Upper lobe of left lung (tissue), 6 donors: Measurements from ENCODE around the gene PLEKHG4B. TPM values are rescaled to one million over a fixed set of nuclear protein-coding genes. Genes with fewer than 3 reads are reported as not detected.

Experiments
- ATAC-seq, 2 donors: fragments of 200-7000 bp; cut with Tn5 transposase; one replicate each; pipeline ENCODE4 v1.9.1; 2022; ENCODE audit warnings: mild to moderate bottlenecking in 2 of 2, moderate library complexity in 2 of 2; ENCODE audit not compliant: low FRiP score in 2 of 2
- DNase-seq, 2 donors: peaks; one replicate each; pipeline ENCODE4 v3.0.0-alpha.2; 2019 to 2020
- H3K27ac ChIP-seq, 4 donors: fragments of 200-600 bp; sonication (generic); one replicate each; pipeline ENCODE4 v1.5.1; 2016 to 2019
- H3K27me3 ChIP-seq, 4 donors: fragments of 200-600 bp; sonication (generic); one replicate each; pipeline ENCODE4 v1.5.1; 2017 to 2019
- H3K36me3 ChIP-seq, 4 donors: fragments of 200-600 bp; sonication (generic); one replicate each; pipeline ENCODE4 v1.5.1; 2016 to 2019
- H3K4me1 ChIP-seq, 4 donors: fragments of 200-600 bp; sonication (generic); one replicate each; pipeline ENCODE4 v1.5.1; 2018 to 2019
- H3K4me3 ChIP-seq, 4 donors: fragments of 200-600 bp; sonication (generic); one replicate each; pipeline ENCODE4 v1.5.1; 2017 to 2019; ENCODE audit warnings: mild to moderate bottlenecking in 2 of 4, moderate library complexity in 1 of 4
- H3K9me3 ChIP-seq, 4 donors: fragments of 200-600 bp; sonication (generic); one replicate each; pipeline ENCODE4 v1.5.1; 2018 to 2019
- EP300 ChIP-seq, 4 donors: sonication (generic); formaldehyde crosslinking; IDR thresholded peaks; one replicate each; pipeline ENCODE4 v1.5.1; 2017; ENCODE audit warnings: antibody characterized with exemption in 4 of 4, control low read depth in 2 of 4
- POLR2A ChIP-seq, 4 donors: fragments of 450-650 bp; IDR thresholded peaks; one replicate each; pipeline ENCODE4 v1.5.1; 2016 to 2017; ENCODE audit warnings: antibody characterized with exemption in 4 of 4, mild to moderate bottlenecking in 2 of 4
- POLR2AphosphoS5 ChIP-seq, 2 donors: sonication (generic); formaldehyde crosslinking; IDR thresholded peaks; one replicate each; pipeline ENCODE4 v1.5.1; 2017; ENCODE audit warnings: antibody characterized with exemption in 2 of 2
- WGBS, 2 donors: methylation state at CpG; one replicate each; pipeline ENCODE4 v1.1.5; 2017 to 2018; 5-methylcytosine and 5-hydroxymethylcytosine counted together
- total RNA-seq, 6 donors: library from RNA; depleted of rRNA in 4 of 6; stranded (reverse); fragments of >200 nt in 4 of 6; gene quantifications; one replicate each; pipeline versions ENCODE4 v1.1.0 to v1.2.1, GENCODE V29; 2016 to 2021
- TF ChIP-seq, protein P1 (sequence below), 6 experiments: fragments of 450-650 bp in 4 of 6; fragments of 200-600 bp in 2 of 6; sonication (generic) in 2 of 6; IDR thresholded peaks; one replicate each; pipeline ENCODE4 v1.5.1; 2016 to 2019; ENCODE audit warnings: antibody characterized with exemption in 6 of 6
- donor health status: DM: no; HTN: no; CAD: no; lungs with moderate emphysema.
- donor health status: DM: no; HTN: yes; CAD: no; lungs with severe emphysema.

Gene PLEKHG4B
- total RNA-seq, 6 donors from 2014 or later, result 0.40 to 5.9 (median 2.9) TPM

DNA sequence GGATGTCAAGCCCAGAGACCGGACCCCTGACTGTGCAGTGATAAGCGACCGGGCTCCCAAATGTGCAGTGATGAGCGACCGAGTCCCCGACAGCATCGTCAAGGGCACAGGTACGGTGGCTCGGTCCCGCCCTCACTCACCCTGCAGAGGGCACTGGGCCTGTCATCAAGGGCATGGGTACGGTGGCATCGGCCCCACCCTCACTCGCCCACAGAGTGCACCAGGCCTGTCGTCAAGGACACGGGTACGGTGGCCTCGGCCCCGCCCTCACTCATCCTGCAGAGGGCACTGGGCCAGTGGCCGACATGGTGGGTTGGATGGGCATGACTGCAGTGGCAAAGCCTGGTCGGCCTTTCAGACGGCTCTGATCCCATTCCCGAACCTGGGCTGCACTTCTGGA, 89.6 kb downstream of the PLEKHG4B start:
- 90 to 96% methylated on average over 11 to 22 of the region's 22 CpGs for WGBS, 2 donors
- peak in 1 of 2 donors; percentile 59 for DNase-seq

DNA sequence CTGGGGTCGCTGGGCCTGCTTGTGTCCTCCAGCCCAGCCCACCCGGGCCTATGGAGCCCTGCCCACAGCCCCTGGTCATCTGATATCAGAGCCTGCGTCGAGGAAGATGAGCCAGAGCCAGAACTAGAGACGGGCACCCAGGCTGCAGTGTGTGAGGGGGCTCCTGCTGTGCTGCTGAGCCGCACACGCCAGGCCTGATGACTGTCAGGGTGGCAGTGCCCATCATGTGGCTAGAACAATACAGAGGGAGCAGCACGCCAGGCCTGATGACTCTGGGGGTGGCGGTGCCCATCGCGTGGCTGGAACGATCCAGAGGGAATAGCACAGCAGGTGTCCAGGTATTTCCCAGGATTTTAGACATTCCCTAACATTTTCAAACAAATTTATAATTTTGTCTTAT, 90.2 kb downstream of the PLEKHG4B start:
- no peaks in the 10 kb centered on the region for H3K4me1 ChIP-seq
- WGBS, 2 donors, result 89 to 93% methylated on average over 9 to 12 of the region's 12 CpGs
- DNase-seq, result peak in 1 of 2 donors; percentile 50

More for the DNA sequence above, 89.6 kb downstream of the PLEKHG4B start:
- Histone ChIP-seq H3K36me3 (no peaks in the 10 kb centered on the region), H3K4me1 (no peaks in the 10 kb centered on the region), H3K27me3 (no peaks in the 10 kb centered on the region), H3K4me3 (no peak overlapping the region), H3K27ac (no peak overlapping the region), H3K9me3 (no peaks in the 10 kb centered on the region)
- ATAC-seq, result no peak
- TF ChIP-seq, protein P1, sequence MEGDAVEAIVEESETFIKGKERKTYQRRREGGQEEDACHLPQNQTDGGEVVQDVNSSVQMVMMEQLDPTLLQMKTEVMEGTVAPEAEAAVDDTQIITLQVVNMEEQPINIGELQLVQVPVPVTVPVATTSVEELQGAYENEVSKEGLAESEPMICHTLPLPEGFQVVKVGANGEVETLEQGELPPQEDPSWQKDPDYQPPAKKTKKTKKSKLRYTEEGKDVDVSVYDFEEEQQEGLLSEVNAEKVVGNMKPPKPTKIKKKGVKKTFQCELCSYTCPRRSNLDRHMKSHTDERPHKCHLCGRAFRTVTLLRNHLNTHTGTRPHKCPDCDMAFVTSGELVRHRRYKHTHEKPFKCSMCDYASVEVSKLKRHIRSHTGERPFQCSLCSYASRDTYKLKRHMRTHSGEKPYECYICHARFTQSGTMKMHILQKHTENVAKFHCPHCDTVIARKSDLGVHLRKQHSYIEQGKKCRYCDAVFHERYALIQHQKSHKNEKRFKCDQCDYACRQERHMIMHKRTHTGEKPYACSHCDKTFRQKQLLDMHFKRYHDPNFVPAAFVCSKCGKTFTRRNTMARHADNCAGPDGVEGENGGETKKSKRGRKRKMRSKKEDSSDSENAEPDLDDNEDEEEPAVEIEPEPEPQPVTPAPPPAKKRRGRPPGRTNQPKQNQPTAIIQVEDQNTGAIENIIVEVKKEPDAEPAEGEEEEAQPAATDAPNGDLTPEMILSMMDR (IDR thresholded peaks at IDR 0.05), result no peak
- no peak for TF ChIP-seq POLR2AphosphoS5 (IDR thresholded peaks at IDR 0.05)
- no peak for TF ChIP-seq EP300 (IDR thresholded peaks at IDR 0.05)
- no peak for TF ChIP-seq POLR2A (IDR thresholded peaks at IDR 0.05)

DNA sequence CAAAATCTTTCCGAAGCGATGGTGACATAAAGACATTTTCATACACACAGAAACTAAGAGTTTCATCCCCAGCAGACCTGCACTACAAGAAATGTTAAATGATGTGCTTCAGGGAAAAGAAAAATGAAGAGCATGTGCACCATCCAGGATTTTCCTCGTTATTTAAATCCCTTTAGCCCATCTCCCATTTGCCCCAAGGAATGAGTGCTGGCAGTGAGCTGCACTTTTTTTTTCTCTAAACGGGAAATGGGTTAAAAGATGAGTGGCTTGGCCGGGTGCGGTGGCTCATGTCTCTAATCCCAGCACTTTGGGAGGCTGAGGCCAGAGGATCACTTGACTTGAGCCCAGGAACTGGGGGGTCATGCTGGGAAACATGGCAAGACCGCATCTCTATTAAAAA, 92.5 kb downstream of the PLEKHG4B start:
- DNase-seq, result no peak
- H3K4me1 ChIP-seq, result peaks cover 0 to 11% (median 5%) of the 10 kb centered on the region in 4 donors
- no peaks in the 10 kb centered on the region for H3K27me3 ChIP-seq
- WGBS, 2 donors, result 81 to 83% methylated on average over 7 of the region's 7 CpGs
- no peak overlapping the region for H3K27ac ChIP-seq
- no peak for ATAC-seq
- H3K36me3 ChIP-seq, result no peaks in the 10 kb centered on the region
- TF ChIP-seq, protein P1 (IDR thresholded peaks at IDR 0.05), result no peak
- TF ChIP-seq POLR2AphosphoS5 (IDR thresholded peaks at IDR 0.05), result no peak
- no peak for TF ChIP-seq POLR2A (IDR thresholded peaks at IDR 0.05)
- TF ChIP-seq EP300 (IDR thresholded peaks at IDR 0.05), result no peak
- no peaks in the 10 kb centered on the region for H3K9me3 ChIP-seq
- H3K4me3 ChIP-seq, result no peak overlapping the region

More for the DNA sequence above, 90.2 kb downstream of the PLEKHG4B start:
- TF ChIP-seq POLR2AphosphoS5 (IDR thresholded peaks at IDR 0.05), result no peak
- TF ChIP-seq EP300 (IDR thresholded peaks at IDR 0.05), result no peak
- TF ChIP-seq, protein P1 (IDR thresholded peaks at IDR 0.05), result no peak
- no peak for TF ChIP-seq POLR2A (IDR thresholded peaks at IDR 0.05)
- no peaks in the 10 kb centered on the region for H3K27me3 ChIP-seq
- H3K4me3 ChIP-seq, result no peak overlapping the region
- H3K27ac ChIP-seq, result no peak overlapping the region
- H3K9me3 ChIP-seq, result no peaks in the 10 kb centered on the region
- no peaks in the 10 kb centered on the region for H3K36me3 ChIP-seq
- no peak for ATAC-seq

DNA sequence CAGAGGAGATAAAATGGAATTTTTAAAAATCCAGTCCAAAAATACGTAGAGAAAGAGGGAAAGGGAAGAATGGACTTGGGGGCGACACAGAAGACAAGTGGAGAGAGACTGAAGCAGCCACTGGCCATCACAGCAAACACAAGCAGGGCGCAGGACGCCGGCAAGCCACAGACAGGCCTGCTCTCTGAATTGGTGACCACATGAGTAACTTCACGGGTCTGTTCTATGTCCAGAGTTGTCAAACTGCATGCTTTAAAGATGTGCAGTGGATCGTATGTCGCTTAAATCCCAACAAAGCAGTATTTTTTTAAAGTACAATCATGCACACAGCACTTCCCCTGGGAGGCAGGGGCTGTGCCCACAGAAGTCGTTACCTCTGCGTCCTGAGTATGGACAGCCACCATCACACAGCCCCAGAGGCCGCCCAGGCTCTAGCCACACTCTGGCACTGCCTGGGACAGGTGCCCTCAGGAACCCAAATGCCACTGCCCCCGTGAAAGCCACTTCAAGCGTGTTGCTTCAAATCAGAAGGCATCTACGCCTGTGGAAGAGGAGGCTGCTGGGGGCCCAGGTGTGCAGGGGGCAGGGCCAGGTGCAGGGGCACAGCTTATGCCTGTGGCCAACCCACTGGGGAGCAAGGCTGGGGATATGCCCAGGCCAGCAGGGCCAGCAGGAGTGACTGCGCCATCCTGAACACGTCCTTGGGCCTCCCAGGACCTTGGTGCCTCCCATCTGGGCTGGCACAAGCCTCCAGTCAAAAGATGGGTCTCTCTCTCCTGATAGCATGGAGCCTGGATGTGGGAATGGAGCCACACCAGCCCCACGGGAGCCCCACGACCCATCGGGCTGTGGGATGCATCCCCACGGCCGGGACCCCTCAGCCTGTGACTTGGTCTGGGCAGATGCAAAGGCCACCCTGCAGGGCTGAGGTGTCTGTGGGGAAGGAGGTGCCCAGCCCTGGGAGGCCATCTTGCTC, 93.4 kb downstream of the PLEKHG4B start:
- Histone ChIP-seq H3K9me3 (no peaks in the 10 kb centered on the region), H3K27ac (no peak overlapping the region), H3K27me3 (no peaks in the 10 kb centered on the region), H3K36me3 (no peaks in the 10 kb centered on the region), H3K4me1 (peaks cover 0 to 11% (median 5%) of the 10 kb centered on the region in 4 donors), H3K4me3 (no peak overlapping the region)
- DNase-seq (peak in 1 of 2 donors; percentile 65), ATAC-seq (no peak)
- TF ChIP-seq, protein P1 (IDR thresholded peaks at IDR 0.05), result no peak
- TF ChIP-seq POLR2A (IDR thresholded peaks at IDR 0.05), result no peak
- WGBS, 2 donors, result 84 to 87% methylated on average over 13 to 21 of the region's 21 CpGs
